Bone marrow (tissue), 2 donors: ENCODE results near the gene TRMT44.

Source experiments
- DNase-seq, 2 donors: peaks; one replicate each; lab custom pipeline; 2025; lab: John Stamatoyannopoulos, UW

The TRMT44 gene, protein sequence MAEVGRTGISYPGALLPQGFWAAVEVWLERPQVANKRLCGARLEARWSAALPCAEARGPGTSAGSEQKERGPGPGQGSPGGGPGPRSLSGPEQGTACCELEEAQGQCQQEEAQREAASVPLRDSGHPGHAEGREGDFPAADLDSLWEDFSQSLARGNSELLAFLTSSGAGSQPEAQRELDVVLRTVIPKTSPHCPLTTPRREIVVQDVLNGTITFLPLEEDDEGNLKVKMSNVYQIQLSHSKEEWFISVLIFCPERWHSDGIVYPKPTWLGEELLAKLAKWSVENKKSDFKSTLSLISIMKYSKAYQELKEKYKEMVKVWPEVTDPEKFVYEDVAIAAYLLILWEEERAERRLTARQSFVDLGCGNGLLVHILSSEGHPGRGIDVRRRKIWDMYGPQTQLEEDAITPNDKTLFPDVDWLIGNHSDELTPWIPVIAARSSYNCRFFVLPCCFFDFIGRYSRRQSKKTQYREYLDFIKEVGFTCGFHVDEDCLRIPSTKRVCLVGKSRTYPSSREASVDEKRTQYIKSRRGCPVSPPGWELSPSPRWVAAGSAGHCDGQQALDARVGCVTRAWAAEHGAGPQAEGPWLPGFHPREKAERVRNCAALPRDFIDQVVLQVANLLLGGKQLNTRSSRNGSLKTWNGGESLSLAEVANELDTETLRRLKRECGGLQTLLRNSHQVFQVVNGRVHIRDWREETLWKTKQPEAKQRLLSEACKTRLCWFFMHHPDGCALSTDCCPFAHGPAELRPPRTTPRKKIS

GRCh38 chr4:8440492-8441311 is at the start of gene TRMT44, which contains the start of gene ACOX3:
TRMT44 (plus strand) TSS chr4:8440777; CDS start chr4:8440823, 46 bp downstream.
ACOX3 (minus strand) TSS chr4:8440723; CDS start chr4:8416521, 24,202 bp downstream.
- DNase-seq, result peak; percentile 74 to 89

DNA sequence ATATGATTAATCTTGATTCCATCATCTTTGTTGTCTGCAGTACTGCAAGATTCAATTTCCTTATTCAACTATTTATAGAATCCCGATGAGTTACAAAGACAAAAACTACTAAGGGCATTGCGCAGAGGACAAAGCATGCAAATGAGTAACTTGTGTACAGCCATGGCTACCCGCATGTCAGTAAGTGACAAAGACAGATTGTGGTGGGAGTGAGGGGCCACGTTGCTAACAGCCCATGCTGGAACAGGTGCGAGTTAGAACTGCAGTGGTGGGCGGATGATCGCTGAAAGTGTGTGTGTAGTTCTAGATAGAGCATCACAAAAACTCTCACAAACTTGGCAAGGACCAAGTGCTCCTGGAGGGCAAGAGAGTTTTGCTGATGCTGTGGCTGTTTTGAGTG is 49.5 kb upstream of the TRMT44 start:
- DNase-seq, result no peak

GRCh38 chr4:8391972-8392371 is 48.6 kb upstream of the TRMT44 start:
- DNase-seq, result peak in 1 of 2 donors; percentile 60

DNA sequence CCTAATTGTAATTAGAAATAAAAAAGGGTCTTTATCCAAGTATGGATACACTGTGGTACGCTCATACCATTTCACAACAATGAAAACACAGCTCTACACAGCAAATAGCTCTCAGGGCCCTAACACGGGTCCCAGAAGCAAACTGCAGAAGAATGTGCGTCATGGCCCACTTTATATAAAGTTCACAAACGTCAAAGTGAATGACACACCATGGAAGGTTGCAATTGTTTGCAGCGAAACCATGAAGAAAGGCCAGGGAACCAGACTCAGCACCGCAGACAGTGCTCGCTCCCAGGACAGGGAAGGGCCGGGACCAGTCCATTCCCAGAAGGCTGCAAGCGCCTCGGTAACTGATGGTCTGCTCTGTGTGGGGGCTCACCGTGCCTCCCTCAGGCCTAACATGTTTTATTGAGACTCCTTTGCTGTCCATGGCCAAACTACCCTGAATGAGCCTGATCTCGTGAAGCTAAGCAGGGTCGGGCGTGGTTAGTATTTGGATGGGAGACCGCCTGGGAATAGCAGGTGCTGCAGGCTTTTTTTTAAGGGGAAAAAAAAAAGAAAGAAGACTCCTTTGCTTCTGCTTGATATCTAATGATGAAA is 47.9 kb upstream of the TRMT44 start:
- DNase-seq, result no peak

DNA sequence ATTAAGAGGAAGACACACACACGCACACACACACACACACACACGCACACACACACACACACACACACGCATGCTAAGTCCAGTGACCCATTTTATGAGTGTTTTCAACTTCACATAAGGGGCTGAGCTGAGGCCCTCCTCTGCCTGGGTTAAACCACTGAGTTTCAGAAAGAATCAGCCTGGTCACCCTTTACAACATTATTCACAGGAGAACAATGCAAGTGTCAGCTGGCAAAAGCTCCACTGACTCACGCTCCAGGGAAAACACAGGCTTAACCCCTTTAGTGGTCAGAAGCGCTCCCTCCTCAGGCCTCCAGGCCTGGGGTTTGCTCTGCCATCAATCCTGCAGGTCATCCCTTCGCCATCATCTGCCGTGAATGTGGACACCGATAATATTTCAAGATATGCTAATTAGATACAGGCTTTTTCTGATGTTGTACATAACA is 47.0 kb upstream of the TRMT44 start:
- DNase-seq, result no peak

- no peak for DNase-seq
Observed at GRCh38 chr4:8394061-8394519, 46.5 kb upstream of the TRMT44 start.

- no peak for DNase-seq
Observed at GRCh38 chr4:8394806-8395205, 45.8 kb upstream of the TRMT44 start.

- no peak for DNase-seq
Observed at GRCh38 chr4:8395504-8396296, 44.9 kb upstream of the TRMT44 start.

DNA sequence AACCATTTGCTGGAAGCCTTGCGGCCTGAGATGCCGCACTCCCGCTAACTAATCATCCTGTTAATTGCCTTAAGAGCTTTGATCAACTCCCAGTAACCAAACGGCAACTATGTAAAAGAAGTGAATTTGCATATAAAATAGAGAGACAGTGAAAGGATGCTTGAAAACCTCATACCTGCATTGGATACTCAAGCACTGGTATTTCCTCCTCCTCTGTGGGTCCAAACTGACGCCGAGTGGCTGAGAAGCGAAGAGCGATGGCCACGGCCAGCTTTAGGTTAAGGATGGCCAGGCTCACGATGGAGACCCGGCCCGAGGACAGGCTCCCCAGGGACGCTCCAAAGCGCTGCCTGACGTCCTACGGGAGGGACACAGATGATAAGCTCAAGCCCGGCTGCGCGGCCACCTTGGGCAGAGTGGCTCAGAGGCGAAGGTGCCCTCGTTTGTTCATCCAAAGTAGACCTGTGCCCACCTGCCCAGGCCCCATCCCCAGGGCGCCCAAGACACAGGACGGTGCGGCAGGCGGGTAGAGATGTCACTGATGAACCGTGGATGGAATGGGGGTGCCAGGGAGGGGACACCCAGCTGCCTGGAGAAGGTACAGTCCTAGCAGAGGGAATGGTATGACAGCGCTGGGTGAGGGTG is 43.7 kb upstream of the TRMT44 start:
- DNase-seq, result no peak

DNA sequence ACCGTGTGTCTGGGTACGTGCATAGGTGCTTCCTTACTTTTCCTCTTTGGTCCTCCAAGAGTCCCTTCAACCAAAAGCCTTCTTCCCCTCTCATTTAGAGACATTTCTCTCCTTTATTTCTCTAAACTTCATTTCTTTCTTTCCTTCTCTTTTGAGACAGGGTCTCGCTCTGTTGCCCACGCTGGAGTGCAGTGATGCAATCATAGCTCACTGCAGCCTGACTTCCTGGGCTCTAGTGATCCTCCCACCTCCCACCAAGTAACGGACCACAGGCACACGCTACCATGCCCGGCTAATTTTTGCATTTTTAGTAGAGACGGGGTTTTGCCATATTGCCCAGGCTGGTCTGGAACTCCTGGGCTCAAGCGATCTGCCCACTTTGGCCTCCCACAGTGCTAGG is 42.2 kb upstream of the TRMT44 start:
- no peak for DNase-seq

GRCh38 chr4:8399298-8399697 is 41.3 kb upstream of the TRMT44 start:
- no peak for DNase-seq

- DNase-seq, result no peak
Observed at GRCh38 chr4:8400632-8401325, 39.8 kb upstream of the TRMT44 start.

DNA sequence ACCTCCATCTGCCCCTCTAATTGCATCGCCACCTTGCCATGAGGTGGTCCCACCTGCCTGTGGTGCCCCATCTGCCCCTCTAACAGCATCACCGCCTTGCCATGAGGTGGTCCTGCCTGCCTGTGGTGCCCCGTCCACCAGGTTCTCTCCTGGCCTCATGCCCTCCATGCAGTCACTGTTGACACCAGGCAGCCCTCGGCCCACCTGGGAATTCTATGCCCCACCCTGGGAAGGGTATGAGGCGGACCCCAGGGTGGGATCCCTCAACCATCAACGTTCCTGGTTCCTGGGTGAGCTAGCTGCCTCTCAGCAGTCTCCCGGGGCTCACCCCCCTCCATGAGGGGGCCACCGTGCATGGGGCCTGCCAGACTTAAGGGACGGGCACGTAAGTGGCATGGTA is 38.9 kb upstream of the TRMT44 start:
- no peak for DNase-seq

DNA sequence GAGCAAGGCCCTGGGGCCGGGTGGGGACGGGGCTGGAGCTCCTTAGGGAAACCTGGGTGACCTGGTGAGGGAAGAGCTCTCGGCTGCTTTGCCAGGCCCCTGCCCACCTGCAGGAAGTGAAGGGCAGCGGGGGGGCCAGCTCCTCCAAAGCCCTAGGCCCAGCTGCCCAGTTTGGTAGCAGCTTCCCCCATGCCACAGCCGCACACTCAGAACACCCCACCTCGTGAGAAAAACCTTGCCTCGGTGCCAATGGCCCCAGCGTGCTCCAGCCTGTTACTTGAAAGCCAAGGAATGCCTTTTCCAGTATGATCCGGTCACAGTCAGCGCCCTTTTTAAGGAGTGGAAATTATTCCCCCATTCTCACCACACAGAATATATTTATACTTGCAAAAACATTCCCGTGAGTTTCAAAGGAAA is 38.4 kb upstream of the TRMT44 start:
- DNase-seq, result no peak

- peak in 1 of 2 donors; percentile 7 for DNase-seq
Observed at GRCh38 chr4:8402640-8403039, 37.9 kb upstream of the TRMT44 start.

- DNase-seq, result peak; percentile 27 to 44
Observed at GRCh38 chr4:8403173-8403753, 37.3 kb upstream of the TRMT44 start.

- peak in 1 of 2 donors; percentile 50 for DNase-seq
Observed at GRCh38 chr4:8403976-8404375, 36.6 kb upstream of the TRMT44 start.

DNA sequence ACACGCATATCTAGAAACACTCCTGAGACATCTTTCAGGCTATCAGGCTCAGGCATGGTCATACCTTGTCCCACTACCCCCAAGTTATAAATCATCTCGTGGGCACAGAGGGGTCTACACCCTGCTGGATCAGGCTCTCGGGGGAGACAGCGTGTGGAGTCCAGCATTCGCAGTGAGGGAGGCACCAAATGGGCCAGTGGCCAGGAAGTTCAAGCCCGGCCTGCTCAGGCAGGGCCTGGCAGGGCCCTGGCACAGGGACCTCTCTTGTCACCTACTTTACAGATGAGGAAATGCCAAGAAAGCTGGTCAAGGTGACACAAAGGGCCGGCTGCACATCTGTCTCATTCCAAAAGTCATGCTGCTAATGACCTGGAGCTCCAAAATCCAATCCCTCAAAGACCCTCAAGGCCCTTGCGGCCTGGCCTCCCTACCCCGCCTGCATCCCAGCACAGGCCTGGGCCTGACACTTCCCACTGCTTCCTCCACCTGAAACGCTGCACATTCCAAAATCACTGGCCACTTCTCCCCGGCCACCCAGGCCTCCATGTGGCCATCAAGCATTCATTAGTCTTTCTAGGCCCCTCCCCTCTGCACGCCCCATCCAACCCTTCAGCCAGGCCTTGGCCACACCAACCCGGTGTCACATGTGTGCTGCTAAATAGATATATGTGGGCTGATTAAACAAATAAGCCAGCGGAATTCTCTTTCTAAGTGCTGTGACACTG is 35.6 kb upstream of the TRMT44 start:
- no peak for DNase-seq

DNA sequence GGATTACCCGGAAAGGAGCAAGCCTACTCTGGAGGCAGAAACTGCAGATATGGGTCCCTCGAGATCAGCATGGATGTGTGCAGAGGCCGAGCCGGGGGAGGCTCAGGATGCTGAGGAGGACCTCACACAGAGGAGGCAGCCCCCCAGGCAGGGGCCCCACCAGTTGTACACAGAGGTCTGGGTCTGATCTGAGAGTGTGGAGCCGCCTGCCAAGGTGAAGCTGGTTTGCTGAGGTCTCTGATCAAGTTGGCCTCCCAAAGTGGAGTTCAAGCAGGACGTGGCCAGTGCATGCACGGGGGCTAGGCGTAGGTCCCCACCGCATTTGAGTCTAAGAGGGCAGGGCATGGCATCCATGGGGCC is 35.1 kb upstream of the TRMT44 start:
- no peak for DNase-seq
